ENCODE results near the gene SND1.

GRCh38 chr7:127873151-127873550, 221.2 kb downstream of the SND1 start:
- TF ChIP-seq, protein P1, sequence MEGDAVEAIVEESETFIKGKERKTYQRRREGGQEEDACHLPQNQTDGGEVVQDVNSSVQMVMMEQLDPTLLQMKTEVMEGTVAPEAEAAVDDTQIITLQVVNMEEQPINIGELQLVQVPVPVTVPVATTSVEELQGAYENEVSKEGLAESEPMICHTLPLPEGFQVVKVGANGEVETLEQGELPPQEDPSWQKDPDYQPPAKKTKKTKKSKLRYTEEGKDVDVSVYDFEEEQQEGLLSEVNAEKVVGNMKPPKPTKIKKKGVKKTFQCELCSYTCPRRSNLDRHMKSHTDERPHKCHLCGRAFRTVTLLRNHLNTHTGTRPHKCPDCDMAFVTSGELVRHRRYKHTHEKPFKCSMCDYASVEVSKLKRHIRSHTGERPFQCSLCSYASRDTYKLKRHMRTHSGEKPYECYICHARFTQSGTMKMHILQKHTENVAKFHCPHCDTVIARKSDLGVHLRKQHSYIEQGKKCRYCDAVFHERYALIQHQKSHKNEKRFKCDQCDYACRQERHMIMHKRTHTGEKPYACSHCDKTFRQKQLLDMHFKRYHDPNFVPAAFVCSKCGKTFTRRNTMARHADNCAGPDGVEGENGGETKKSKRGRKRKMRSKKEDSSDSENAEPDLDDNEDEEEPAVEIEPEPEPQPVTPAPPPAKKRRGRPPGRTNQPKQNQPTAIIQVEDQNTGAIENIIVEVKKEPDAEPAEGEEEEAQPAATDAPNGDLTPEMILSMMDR (IDR thresholded peaks at IDR 0.05), result no peak
- TF ChIP-seq POLR2A (IDR thresholded peaks at IDR 0.05), result no peak
